HG03342 (cell line): Measurements from ENCODE around the gene SUPT3H.
"Not testable (repeated sequence)": the region's sequence is repeated elsewhere in the genome, so short reads cannot be mapped to it uniquely, and the experiment has no call there.

Experiments used
- ATAC-seq: cut with Tn5 transposase; IDR thresholded peaks from one replicate; pipeline ENCODE4 v1.9.1; 2021; ENCODE audit warnings: mild to moderate bottlenecking, moderate library complexity; ENCODE audit not compliant: unreplicated experiment

The SUPT3H gene

GRCh38 chr6:45327956-45328522 is 49.7 kb downstream of the SUPT3H start, which contains the start of gene RUNX2:
RUNX2 (plus strand) TSS chr6:45328330; CDS start chr6:45328727, 397 bp downstream.
- ATAC-seq = no peak

GRCh38 chr6:45326698-45327417 is 50.9 kb downstream of the SUPT3H start:
- ATAC-seq = no peak

DNA sequence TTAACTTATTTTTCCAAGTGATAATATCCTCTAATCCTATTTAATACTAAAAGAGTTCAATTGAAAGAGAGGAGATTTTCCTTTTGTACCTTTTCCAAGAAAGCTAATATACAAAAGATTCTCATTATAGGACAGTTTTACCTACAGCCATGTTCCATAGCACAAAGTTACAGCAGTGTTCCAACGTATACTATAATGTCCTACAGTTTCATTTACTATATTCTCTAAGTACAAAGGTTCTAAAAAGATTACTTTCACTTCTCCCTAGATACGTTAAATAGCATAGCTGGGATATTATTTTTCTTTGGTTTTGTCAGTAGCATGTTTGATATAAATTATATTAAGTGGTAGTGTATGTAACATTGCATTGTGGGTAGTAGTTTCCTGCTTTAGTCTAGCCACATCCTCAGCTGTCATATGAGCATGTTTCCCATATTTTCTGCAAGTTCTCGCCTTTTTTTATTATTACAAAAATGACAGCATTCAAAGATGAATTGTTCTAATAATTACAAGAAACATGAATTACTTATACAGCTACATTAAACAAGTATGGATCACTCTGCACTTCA is 54.0 kb downstream of the SUPT3H start:
- ATAC-seq = no peak

DNA sequence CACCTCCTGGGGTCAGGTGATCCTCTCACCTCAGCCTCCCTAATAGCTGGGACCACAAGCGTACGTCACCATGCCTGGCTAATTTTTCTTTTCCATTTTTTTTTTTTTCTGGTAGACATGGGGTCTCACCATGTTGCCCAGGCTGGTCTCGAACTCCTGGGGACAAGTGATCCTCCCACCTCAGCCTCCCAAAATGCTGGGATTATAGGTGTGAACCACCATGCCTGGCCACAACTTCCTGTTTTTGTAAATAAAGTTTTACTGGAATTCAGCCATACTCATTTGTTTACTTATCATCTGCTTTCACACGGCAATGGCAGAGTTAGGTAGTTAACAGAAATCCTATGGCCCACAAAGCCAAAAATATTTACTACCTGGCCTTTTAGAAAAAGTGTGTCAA is 57.4 kb downstream of the SUPT3H start:
- no peak for ATAC-seq

- no peak for ATAC-seq
Measured at GRCh38 chr6:45314146-45314545, 63.6 kb downstream of the SUPT3H start.

DNA sequence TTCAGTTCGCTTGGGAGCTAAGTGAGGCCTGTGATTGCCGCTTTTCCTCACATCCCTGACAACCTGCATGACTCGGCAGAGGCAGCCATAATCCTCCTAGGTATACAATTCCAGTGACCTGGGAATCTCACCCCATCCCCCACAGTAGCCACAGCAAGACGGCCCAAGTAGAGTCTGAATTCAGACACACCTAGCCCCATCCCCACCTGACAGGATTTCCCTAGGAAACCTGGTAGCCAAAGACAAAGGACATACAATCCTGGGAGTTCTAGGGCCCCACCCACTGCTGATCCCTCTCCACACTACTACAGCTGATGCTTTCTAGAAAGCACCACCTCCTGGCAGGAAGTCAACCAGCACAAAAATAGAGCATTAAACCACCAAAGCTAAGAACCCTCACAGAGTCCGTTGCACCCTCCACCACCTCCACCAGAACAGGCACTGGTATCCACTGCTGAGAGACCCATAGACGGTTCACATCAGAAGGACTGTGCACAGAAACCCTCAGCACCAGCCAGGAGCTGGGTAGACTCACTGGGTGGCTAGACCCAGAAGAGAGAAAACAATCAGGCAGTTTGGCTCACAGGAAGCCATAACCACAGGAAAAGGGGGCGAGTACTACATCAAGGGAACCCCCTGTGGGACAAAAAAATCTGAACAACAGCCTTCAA is 67.5 kb downstream of the SUPT3H start:
- ATAC-seq = no peak

DNA sequence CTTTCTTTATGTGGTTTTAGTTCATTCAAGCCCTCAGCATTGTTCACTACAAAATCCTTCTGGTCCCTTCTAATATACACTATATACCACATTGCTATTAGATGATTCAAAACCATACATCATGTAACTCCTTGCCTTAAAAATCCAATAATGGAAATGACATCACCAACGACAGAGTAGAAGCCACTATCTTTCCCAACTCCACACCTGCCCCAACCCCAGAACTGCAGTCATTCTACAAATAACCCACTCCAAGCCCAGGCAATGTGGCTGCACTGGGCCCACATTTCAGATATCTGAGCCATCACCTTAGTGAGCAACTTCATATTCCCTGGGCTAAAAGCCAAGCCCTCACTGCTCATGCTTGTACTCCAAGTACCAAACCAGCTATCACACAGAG is 72.2 kb downstream of the SUPT3H start:
- ATAC-seq = no peak

DNA sequence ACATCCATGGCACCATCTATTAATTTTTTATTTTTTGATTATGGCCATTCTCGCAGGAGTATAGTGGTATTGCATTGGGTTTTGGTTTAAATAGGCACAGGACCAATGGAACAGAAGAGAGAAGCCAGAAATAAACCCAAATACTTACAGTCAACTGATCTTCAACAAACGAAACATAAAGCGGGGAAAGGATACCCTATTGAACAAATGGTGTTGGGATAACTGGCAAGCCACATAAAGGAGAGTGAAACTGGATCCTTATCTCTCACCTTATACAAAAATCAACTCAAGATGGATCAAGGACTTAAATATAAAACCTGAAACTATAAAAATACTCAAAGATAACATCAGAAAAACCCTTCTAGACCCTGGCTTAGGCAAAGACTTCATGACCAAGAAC is 74.9 kb downstream of the SUPT3H start:
- ATAC-seq = no peak

DNA sequence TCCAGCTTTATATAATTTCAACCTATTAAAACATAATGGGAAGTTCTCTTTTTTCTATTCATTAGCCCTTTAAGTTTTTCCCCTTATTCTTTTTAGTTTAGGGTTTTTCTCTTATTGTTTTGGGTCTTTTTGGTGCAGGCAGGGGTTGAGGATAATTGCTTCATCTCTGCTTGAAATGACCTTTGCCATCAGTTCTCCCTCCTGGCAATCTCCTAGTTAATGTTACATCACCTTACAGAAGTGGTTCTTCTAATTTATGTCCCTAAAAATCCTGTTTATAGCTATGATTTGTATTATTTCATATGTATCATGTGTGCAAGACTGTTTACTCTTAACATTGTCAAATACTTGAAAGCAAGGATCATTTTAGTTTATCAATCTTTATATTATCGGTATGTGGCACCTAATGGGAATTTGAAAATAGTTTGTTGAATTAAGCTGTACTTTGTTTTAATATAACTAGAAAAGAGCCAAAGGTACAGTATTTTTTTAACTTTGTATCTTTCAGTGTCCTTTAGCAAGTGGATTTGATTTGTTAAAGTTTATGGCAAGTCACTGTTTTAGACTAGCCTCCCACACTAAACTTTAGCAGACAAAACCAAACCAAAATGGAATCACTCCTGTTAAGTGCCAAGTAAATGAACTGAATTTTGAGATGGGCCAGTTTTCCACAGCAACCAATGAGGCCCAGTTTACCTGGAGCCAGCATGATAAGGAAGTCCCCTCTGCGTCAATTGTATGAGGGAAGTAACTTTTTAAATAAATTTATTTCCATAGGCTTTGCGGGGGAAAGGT is 76.2 kb downstream of the SUPT3H start:
- ATAC-seq = no peak

- no peak for ATAC-seq
Measured at GRCh38 chr6:45300736-45301135, 77.0 kb downstream of the SUPT3H start.

- no peak for ATAC-seq
Measured at GRCh38 chr6:45299096-45299581, 78.6 kb downstream of the SUPT3H start.

- no peak for ATAC-seq
Measured at GRCh38 chr6:45297320-45297719, 80.4 kb downstream of the SUPT3H start.

- ATAC-seq = not testable (repeated sequence)
Measured at GRCh38 chr6:45294065-45294701, 83.6 kb downstream of the SUPT3H start.

DNA sequence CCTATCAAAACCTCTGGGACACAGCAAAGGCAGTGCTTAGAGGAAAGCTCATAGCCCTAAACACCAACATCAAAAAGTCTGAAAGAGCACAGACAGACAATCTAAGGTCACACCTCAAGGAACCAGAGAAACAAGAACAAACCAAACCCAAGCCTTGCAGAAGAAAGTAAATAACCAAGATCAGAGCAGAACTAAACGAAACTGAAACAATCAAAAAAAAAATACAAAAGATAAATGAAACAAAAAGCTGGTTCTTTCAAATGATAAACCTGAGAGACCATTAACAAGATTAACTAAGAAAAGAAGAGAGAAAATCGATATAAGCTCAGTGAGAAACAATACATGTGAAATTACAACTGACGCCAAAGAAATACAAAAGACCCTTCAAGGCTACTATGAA is 84.4 kb downstream of the SUPT3H start:
- ATAC-seq = no peak

- no peak for ATAC-seq
Measured at GRCh38 chr6:45289751-45290514, 87.8 kb downstream of the SUPT3H start.

- not testable (repeated sequence) for ATAC-seq
Measured at GRCh38 chr6:45286707-45287106, 91.0 kb downstream of the SUPT3H start.

DNA sequence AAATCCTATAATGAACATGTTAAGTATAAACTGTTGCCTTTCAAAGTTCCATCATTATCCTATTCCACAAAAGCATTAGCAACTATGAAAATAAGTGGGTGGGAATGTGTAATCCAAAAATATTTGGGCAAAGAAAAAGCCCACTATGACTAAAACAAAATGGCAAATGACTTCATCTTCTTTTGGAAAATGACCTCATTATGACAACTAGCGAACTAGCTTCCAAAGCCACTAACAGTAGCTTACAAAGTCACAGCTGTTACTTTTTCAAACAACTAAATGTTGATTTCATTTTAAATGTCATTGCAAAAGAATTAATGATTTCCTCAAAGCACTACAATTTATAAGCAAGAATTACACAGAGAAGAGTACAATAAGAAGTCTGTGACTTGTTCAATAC is 99.4 kb downstream of the SUPT3H start:
- no peak for ATAC-seq

- ATAC-seq = not testable (repeated sequence)
Measured at GRCh38 chr6:45277741-45278140, 100.0 kb downstream of the SUPT3H start.

DNA sequence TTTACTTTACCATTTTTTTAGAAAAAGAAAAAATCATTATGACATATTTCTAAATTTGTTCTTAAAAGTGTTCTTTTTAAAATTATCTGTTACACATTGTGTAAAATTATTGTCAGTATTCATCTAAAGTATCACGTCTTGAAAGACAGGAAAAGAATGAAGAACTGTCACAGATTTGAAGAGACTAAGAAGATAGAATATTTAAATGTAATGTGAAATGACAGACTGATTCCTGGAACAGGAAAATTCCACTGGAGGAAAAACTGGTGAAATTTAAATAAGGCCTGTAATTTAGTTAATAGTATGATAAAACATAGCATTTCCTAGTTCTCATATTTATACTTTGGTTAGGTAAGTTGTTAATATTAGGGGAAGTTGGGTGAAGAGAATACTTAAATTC is 102.4 kb downstream of the SUPT3H start:
- no peak for ATAC-seq

- ATAC-seq = no peak
Measured at GRCh38 chr6:45272626-45273025, 105.1 kb downstream of the SUPT3H start.
